ENCODE results near the gene KIAA0319L.

Gene KIAA0319L

GRCh38 chr1:35565742-35566133 lies 8.5 kb upstream of the KIAA0319L start:
- in situ Hi-C loops (cut with MboI; ENCODE audit: low pct_unique_long_range_greater_than_20kb, low sequenced_read_pairs), result loop anchor here (10.0 kb wide), 1 partner anchor 149 kb away; the partner anchor contains the start of gene C1orf216
- DNase-seq, result no peak

GRCh38 chr1:35564884-35565741 lies 7.9 kb upstream of the KIAA0319L start:
- DNase-seq, result no peak
- in situ Hi-C loops (cut with MboI; ENCODE audit: low pct_unique_long_range_greater_than_20kb, low sequenced_read_pairs), result loop anchor here (10.0 kb wide), 1 partner anchor 150 kb away; the partner anchor contains the start of gene C1orf216

DNA sequence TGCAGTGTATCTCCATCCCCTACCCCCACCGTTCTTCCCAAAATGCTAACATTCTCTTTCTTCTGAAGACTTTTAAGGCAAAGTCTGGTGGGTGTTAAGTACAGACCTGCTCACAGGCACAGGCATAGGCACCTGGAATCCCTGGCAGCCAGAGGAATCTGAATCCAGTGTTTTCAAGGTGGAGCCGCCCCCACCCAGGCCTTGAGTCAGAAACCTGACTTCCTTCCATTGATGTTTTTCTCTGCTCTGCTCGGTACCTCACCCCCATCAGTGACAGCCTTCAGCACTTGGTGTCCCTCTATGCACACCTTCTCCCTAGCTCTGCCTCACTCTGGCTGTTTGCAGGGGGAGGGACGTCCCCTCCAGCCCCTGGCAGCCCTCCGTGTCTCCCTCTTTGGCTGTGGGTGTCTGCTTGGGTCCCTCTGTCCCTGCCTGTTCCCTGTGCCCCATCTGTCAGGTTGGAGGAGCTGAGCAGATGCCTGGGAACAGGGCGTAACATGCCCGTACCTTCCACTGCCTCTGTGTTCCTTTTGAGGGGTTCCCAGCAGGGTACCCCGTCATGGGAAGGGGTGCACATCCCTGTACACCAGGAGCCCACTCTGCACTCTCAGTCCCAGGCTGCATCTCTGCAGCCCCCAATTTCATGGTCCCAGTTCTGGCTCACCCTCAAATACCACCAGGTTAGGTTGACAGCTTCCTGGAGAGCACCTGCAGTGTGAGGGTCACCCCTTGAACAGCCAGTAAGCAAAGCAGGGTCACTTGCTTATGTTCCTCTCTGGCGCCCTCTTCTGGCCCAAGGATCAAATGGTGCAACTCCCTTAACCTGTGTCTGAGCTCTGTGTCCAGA lies 7.1 kb upstream of the KIAA0319L start:
- in situ Hi-C loops (cut with MboI; ENCODE audit: low pct_unique_long_range_greater_than_20kb, low sequenced_read_pairs), result loop anchor here (10.0 kb wide), 1 partner anchor 151 kb away; the partner anchor contains the start of gene C1orf216
- DNase-seq, result peak; percentile 62

DNA sequence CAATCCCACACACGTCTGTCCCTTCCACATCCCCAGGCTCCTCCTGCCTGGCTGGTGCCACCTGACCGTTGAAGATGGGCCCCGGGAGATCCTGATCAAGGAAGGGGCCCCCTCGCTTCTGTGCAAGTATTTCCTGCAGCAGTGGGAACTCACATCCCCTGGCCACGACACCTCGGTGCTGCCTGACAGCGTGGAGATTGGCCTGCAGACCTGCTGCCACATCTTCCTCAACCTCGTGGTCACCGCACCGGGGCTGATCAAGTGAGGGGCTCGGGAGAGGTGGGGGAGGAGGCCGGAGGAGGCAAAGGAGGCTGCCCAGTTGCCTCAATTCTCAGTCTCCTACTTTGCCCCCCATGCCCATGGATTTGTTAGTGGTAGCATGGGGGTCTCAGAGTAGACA lies 6.0 kb upstream of the KIAA0319L start:
- no peak for DNase-seq
- in situ Hi-C loops (cut with MboI; ENCODE audit: low pct_unique_long_range_greater_than_20kb, low sequenced_read_pairs), result loop anchor here (10.0 kb wide), 1 partner anchor 152 kb away; the partner anchor contains the start of gene C1orf216

DNA sequence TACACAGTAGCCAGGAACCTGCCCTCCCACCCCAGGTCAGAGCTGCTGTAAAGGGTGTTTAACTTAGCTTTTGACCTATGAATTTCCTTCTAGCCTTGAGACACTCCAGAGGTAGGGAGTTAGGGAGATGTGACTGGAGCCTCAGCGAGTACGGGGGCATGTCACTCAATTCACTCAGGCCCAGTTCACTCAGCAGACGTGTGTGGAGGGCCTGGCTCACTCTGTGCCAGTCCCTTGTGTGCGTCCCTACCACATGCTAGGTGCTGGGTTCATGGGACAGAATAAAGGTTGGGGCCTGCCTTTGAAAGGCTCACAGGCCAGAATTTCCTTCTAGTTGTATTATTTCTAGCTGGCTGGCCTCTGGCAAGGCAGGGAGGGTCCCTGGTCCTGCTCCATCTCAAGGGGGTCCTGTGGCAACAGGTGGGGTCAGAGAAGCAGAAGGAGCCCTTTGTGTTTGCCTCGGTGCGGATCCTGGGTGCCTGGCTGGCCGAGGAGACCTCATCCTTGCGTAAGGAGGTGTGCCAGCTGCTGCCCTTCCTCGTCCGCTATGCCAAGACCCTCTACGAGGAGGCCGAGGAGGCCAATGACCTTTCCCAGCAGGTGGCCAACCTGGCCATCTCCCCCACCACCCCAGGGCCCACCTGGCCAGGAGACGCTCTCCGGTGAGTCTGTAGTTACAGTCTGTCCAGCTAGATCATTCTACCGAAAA lies 4.9 kb upstream of the KIAA0319L start:
- in situ Hi-C loops (cut with MboI; ENCODE audit: low pct_unique_long_range_greater_than_20kb, low sequenced_read_pairs), result loop anchor here (10.0 kb wide), 1 partner anchor 153 kb away; the partner anchor contains the start of gene C1orf216
- DNase-seq, result no peak

DNA sequence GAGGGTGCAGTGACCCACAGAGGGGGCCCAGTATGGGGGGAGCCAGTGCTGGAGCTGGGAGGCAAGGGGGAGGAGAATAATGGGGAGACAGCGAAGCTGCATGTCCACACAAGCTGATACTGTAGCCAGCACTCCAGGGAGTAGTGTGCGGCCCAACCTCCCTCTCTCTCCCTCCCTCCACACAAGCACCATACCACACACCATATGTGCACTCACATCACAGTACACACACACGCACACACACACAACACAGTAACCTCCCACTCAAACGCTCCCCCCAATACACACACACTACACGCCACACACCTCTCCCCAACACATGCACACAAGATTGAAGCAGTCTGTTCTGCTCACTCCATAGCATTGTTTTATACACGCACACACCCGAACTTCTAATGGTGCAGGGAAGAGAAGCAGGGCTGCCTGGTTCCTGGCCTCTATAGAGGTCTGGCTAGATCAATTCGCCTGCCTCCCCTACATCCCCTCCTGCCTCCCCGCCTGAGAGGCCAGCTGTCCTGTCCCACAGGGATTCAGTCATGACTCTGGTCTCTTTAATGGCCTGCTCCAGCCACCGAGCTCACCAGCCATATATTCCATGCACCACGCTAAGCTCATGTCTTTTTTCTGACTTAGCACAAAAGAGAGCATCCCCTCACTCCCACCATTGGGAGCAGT lies 4.2 kb upstream of the KIAA0319L start:
- no peak for DNase-seq
- in situ Hi-C loops (cut with MboI; ENCODE audit: low pct_unique_long_range_greater_than_20kb, low sequenced_read_pairs), result loop anchor here (10.0 kb wide), 1 partner anchor 153 kb away; the partner anchor contains the start of gene C1orf216

DNA sequence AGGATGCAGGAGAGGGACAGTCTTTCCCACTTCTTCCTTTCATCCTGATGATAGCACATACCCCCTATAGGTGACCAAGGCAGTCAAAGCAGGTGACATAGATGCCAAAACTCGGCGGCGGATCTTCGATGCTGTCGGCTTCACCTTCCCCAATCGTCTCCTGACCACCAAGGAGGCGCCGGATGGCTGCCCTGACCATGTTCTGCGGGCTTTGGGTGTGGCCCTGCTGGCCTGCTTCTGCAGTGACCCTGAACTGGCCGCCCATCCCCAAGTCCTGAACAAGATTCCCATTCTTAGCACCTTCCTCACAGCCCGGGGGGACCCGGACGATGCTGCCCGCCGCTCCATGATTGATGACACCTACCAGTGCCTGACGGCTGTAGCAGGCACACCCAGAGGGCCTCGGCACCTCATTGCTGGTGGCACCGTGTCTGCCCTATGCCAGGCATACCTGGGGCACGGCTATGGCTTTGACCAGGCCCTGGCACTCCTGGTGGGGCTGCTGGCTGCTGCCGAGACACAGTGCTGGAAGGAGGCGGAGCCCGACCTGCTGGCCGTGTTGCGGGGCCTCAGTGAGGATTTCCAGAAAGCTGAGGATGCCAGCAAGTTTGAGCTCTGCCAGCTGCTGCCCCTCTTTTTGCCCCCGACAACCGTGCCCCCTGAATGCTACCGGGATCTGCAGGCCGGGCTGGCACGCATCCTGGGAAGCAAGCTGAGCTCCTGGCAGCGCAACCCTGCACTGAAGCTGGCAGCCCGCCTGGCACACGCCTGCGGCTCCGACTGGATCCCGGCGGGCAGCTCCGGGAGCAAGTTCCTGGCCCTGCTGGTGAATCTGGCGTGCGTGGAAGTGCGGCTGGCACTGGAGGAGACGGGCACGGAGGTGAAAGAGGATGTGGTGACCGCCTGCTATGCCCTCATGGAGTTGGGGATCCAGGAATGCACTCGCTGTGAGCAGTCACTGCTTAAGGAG lies 3.3 kb upstream of the KIAA0319L start:
- in situ Hi-C loops (cut with MboI; ENCODE audit: low pct_unique_long_range_greater_than_20kb, low sequenced_read_pairs), result loop anchor here (10.0 kb wide), 1 partner anchor 154 kb away; the partner anchor contains the start of gene C1orf216
- DNase-seq, result no peak

DNA sequence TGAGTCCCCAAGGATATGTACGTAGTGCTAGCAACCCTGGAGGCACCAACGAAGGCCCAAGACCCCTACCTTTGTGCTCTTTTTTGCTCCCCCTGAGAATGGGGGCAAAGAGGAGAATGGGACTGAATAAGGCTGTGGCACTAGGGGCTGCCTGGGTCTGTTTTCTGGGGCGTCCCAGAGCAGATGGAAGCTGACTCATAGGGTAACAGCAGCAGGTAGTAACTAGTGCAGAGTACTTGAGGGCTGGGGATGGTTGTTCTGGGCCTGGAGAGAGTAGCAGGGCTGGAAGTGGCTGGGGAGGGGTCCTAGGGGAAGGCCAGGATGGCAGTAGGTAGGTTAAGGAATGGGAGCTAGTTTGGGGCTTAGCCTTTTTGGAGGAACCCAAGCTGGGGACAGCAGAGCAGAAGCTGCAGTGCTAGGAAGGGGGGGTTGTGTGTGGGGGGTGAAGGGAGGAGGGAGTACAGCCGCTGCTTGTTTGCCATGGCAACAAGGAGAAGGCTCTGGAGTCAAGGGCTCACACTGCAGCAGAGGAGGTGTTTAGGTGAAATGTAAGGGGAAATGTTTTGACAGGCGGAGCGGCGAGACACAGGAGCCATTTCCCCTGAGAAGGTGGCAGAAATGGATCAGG lies 2.2 kb upstream of the KIAA0319L start:
- peak; percentile 20 for DNase-seq
- in situ Hi-C loops (cut with MboI; ENCODE audit: low pct_unique_long_range_greater_than_20kb, low sequenced_read_pairs), result no loop called here

GRCh38 chr1:35558374-35559316 lies 1.4 kb upstream of the KIAA0319L start:
- peak; percentile 31 for DNase-seq
- in situ Hi-C loops (cut with MboI; ENCODE audit: low pct_unique_long_range_greater_than_20kb, low sequenced_read_pairs), result no loop called here

GRCh38 chr1:35557611-35558373 lies 589 bp upstream of the KIAA0319L start, which contains the start of gene NCDN:
Gene NCDN (plus strand): TSS chr1:35557799. CDS start chr1:35558191, 392 bp downstream.
- DNase-seq, result peak; percentile 96
- in situ Hi-C loops (cut with MboI; ENCODE audit: low pct_unique_long_range_greater_than_20kb, low sequenced_read_pairs), result no loop called here

- peak; percentile 24 for DNase-seq
- in situ Hi-C loops (cut with MboI; ENCODE audit: low pct_unique_long_range_greater_than_20kb, low sequenced_read_pairs), result no loop called here
Measured at GRCh38 chr1:35556484-35557117, 602 bp downstream of the KIAA0319L start.

DNA sequence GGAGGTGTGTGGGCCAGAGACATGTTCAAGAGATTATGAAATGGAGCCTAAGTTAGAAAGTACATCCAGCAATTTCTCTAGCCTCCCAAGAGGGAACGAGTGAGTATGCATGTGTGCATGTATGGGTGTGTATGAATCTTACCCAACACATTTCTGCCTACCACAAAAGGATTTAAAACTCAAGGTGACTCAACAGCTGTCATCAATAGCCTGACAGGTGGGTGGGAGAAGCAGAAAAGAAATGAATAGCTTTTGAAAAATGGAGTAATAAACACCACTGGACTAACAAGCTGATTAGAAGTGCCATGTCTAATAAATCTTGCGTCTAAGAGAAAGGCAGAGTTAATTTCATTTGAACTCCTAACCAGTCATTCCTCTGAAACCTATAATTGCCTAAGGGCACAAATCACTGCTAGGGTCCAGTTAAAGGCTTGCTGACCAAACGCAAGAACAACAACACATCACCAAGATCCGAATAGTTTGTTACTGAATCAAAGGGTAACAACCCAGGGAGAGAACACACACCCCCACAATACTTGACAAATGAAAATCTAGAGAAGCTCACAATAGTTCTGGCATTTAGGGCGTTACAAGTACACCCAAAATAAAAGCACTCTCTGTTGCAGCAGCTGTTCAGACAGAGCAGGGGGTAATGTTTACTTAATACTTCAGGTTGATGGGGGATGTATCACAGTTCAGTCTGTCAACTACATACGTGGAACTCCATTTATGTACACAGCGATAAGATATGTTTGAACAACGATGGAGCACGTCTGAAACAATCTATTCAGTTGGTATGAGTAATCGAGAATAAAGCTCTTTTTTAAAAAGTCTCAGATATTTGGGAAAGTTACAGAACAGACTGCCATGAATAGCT lies 1.4 kb downstream of the KIAA0319L start:
- in situ Hi-C loops (cut with MboI; ENCODE audit: low pct_unique_long_range_greater_than_20kb, low sequenced_read_pairs), result no loop called here
- DNase-seq, result no peak

- in situ Hi-C loops (cut with MboI; ENCODE audit: low pct_unique_long_range_greater_than_20kb, low sequenced_read_pairs), result no loop called here
Measured at GRCh38 chr1:35555212-35555584, 2.0 kb downstream of the KIAA0319L start.

More at GRCh38 chr1:35555212-35555584, 2.0 kb downstream of the KIAA0319L start:
- DNase-seq, result no peak

All from KBM-7 (cell line).